Activated CD4-positive, alpha-beta T cell treated with anti-CD3 and anti-CD28 coated beads, Interleukin-2, amount 50 U/mL, for 24 hours (primary cell): ENCODE data around the gene ATG101.

ENCODE experiments used
- DNase-seq, 2 donors: peaks; one replicate each; pipeline ENCODE4 v3.0.0-alpha.2; 2020; ENCODE audit warnings: low read depth in 1 of 2, low spot score in 1 of 2

ATG101 gene

GRCh38 chr12:52057638-52058576 lies 11.9 kb upstream of the ATG101 start:
- no peak for DNase-seq

- no peak for DNase-seq
These were observed 11.0 kb upstream of the ATG101 start for GRCh38 chr12:52058631-52059361.

- no peak for DNase-seq
These were observed 9.9 kb upstream of the ATG101 start for GRCh38 chr12:52059582-52060497.

GRCh38 chr12:52060498-52061177 lies 9.1 kb upstream of the ATG101 start:
- DNase-seq: no peak

- DNase-seq: no peak
These were observed 8.2 kb upstream of the ATG101 start for GRCh38 chr12:52061470-52062166.

GRCh38 chr12:52062167-52063081 lies 7.4 kb upstream of the ATG101 start:
- no peak for DNase-seq

- DNase-seq: no peak
These were observed 6.5 kb upstream of the ATG101 start for GRCh38 chr12:52063082-52063924.

- no peak for DNase-seq
These were observed 5.7 kb upstream of the ATG101 start for GRCh38 chr12:52063981-52064649.

GRCh38 chr12:52066346-52067080 lies 3.3 kb upstream of the ATG101 start:
- DNase-seq: no peak

- DNase-seq: no peak
These were observed 2.8 kb upstream of the ATG101 start for GRCh38 chr12:52067081-52067374.

- DNase-seq: no peak
These were observed 577 bp downstream of the ATG101 start for GRCh38 chr12:52070185-52070925.

GRCh38 chr12:52073531-52074381 lies 4.0 kb downstream of the ATG101 start:
- DNase-seq: no peak

GRCh38 chr12:52074971-52075724 lies 5.4 kb downstream of the ATG101 start:
- no peak for DNase-seq

- DNase-seq: no peak
These were observed 7.0 kb downstream of the ATG101 start for GRCh38 chr12:52076811-52077210.

- no peak for DNase-seq
These were observed 8.5 kb downstream of the ATG101 start for GRCh38 chr12:52078276-52078675.
